ENCODE measurements around the gene PRRG3.

Gene PRRG3

DNA sequence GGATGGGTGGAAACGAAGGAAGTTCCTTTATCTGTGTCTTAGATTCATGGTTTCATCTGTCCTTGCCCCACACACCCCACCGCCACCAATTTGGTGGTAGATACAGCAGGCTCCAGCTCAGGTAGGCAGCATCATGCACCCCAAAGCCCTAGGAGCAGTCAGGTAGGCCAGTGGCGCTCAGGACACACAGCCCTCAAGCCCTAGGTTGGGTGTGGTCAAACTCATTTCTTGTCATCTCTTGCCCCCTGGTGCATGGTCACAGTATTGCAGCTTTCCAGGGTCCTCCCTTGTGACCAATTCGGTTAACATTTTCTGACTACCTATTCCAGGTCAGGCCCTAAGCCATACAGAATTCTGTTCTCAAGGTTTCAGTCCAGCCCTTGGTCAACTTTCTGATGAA lies 14.5 kb upstream of the PRRG3 start:
- no peaks in the 10 kb centered on the region for H3K27me3 ChIP-seq (ENCODE audit: insufficient read depth, low read depth)
- H3K27ac ChIP-seq, result no peak overlapping the region
- TF ChIP-seq, protein P1, sequence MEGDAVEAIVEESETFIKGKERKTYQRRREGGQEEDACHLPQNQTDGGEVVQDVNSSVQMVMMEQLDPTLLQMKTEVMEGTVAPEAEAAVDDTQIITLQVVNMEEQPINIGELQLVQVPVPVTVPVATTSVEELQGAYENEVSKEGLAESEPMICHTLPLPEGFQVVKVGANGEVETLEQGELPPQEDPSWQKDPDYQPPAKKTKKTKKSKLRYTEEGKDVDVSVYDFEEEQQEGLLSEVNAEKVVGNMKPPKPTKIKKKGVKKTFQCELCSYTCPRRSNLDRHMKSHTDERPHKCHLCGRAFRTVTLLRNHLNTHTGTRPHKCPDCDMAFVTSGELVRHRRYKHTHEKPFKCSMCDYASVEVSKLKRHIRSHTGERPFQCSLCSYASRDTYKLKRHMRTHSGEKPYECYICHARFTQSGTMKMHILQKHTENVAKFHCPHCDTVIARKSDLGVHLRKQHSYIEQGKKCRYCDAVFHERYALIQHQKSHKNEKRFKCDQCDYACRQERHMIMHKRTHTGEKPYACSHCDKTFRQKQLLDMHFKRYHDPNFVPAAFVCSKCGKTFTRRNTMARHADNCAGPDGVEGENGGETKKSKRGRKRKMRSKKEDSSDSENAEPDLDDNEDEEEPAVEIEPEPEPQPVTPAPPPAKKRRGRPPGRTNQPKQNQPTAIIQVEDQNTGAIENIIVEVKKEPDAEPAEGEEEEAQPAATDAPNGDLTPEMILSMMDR (conservative IDR thresholded peaks at IDR 0.05; ENCODE audit: low read depth, low read length), result peak; percentile 79
- H3K36me3 ChIP-seq (ENCODE audit: insufficient read depth), result no peaks in the 10 kb centered on the region
- H3K9ac ChIP-seq, result no peak overlapping the region
- no peak overlapping the region for H2AFZ ChIP-seq (ENCODE audit: low read depth)
- H3K4me2 ChIP-seq, result no peak overlapping the region
- no peak overlapping the region for H3K4me3 ChIP-seq (IDR thresholded peaks at IDR 0.05; ENCODE audit: insufficient read depth, low read depth, low read length)
- H3K79me2 ChIP-seq (ENCODE audit: insufficient read depth, low read depth), result no peaks in the 10 kb centered on the region
- no peaks in the 10 kb centered on the region for H4K20me1 ChIP-seq (ENCODE audit: insufficient read depth)
- no peaks in the 10 kb centered on the region for H3K4me1 ChIP-seq (ENCODE audit: low read depth, poor library complexity, severe bottlenecking)

GRCh38 chrX:151687635-151688034 lies 7.6 kb upstream of the PRRG3 start:
- Histone ChIP-seq H3K4me1 (ENCODE audit: low read depth, poor library complexity, severe bottlenecking) (no peaks in the 10 kb centered on the region), H2AFZ (ENCODE audit: low read depth) (no peak overlapping the region), H3K27me3 (ENCODE audit: insufficient read depth, low read depth) (no peaks in the 10 kb centered on the region), H3K4me3 (IDR thresholded peaks at IDR 0.05; ENCODE audit: insufficient read depth, low read depth, low read length) (no peak overlapping the region), H3K36me3 (ENCODE audit: insufficient read depth) (no peaks in the 10 kb centered on the region), H3K79me2 (ENCODE audit: insufficient read depth, low read depth) (no peaks in the 10 kb centered on the region), H4K20me1 (ENCODE audit: insufficient read depth) (no peaks in the 10 kb centered on the region), H3K9ac (no peak overlapping the region), H3K27ac (no peak overlapping the region), H3K4me2 (no peak overlapping the region)
- TF ChIP-seq, protein P1 (conservative IDR thresholded peaks at IDR 0.05; ENCODE audit: low read depth, low read length), result no peak

DNA sequence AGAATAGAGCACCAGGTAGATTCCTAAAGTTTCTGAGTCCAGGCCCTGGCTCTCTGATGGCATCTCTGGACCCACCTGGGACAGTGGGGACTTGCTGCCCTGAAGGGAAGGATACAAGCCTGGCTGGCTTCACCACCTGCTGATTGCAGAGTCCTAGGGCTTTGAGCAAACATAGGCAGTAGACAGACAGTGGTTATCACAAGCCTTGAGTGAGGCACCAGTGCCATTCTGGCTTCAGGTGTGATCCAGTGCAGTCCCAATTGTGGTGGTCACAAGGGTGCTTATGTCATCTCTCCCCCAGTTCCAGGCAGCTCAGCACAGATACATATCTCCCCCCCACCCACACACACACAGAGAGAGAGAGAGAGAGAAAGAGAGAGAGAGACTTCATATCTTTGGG lies 6.6 kb upstream of the PRRG3 start:
- H3K4me3 ChIP-seq (IDR thresholded peaks at IDR 0.05; ENCODE audit: insufficient read depth, low read depth, low read length), result no peak overlapping the region
- no peaks in the 10 kb centered on the region for H3K27me3 ChIP-seq (ENCODE audit: insufficient read depth, low read depth)
- no peak overlapping the region for H3K27ac ChIP-seq
- TF ChIP-seq, protein P1 (conservative IDR thresholded peaks at IDR 0.05; ENCODE audit: low read depth, low read length), result no peak
- H3K36me3 ChIP-seq (ENCODE audit: insufficient read depth), result no peaks in the 10 kb centered on the region
- no peaks in the 10 kb centered on the region for H3K4me1 ChIP-seq (ENCODE audit: low read depth, poor library complexity, severe bottlenecking)
- no peak overlapping the region for H2AFZ ChIP-seq (ENCODE audit: low read depth)
- H3K79me2 ChIP-seq (ENCODE audit: insufficient read depth, low read depth), result no peaks in the 10 kb centered on the region
- no peaks in the 10 kb centered on the region for H4K20me1 ChIP-seq (ENCODE audit: insufficient read depth)
- no peak overlapping the region for H3K9ac ChIP-seq
- no peak overlapping the region for H3K4me2 ChIP-seq

GRCh38 chrX:151692825-151693224 lies 2.4 kb upstream of the PRRG3 start:
- H3K4me2 ChIP-seq, result no peak overlapping the region
- TF ChIP-seq, protein P1 (conservative IDR thresholded peaks at IDR 0.05; ENCODE audit: low read depth, low read length), result no peak
- no peaks in the 10 kb centered on the region for H3K4me1 ChIP-seq (ENCODE audit: low read depth, poor library complexity, severe bottlenecking)
- no peak overlapping the region for H3K9ac ChIP-seq
- H3K4me3 ChIP-seq (IDR thresholded peaks at IDR 0.05; ENCODE audit: insufficient read depth, low read depth, low read length), result no peak overlapping the region
- H3K27ac ChIP-seq, result no peak overlapping the region
- H3K79me2 ChIP-seq (ENCODE audit: insufficient read depth, low read depth), result no peaks in the 10 kb centered on the region
- H3K36me3 ChIP-seq (ENCODE audit: insufficient read depth), result no peaks in the 10 kb centered on the region
- H2AFZ ChIP-seq (ENCODE audit: low read depth), result no peak overlapping the region
- H3K27me3 ChIP-seq (ENCODE audit: insufficient read depth, low read depth), result no peaks in the 10 kb centered on the region
- no peaks in the 10 kb centered on the region for H4K20me1 ChIP-seq (ENCODE audit: insufficient read depth)
